Mesodermal cell (in vitro differentiated cells): ENCODE results near the gene DACT2.
"Not testable (repeated sequence)": the region's sequence is repeated elsewhere in the genome, so short reads cannot be mapped to it uniquely, and the experiment has no call there.

Source experiments
- H3K27ac ChIP-seq: 2 replicates; pipeline ENCODE4 v1.7.0; 2013; ENCODE audit warnings: mild to moderate bottlenecking, low read depth, low read length, moderate library complexity; ENCODE audit not compliant: severe bottlenecking
- H3K36me3 ChIP-seq: 2 replicates; pipeline ENCODE4 v1.7.1; 2013; ENCODE audit warnings: mild to moderate bottlenecking, low read length, moderate library complexity; ENCODE audit not compliant: control insufficient read depth, insufficient read depth
- H3K4me1 ChIP-seq: one replicate; pipeline ENCODE4 v1.7.1; 2013; ENCODE audit warnings: mild to moderate bottlenecking, low read length; ENCODE audit not compliant: insufficient read depth, control insufficient read depth, poor library complexity, severe bottlenecking
- H3K4me3 ChIP-seq: 2 replicates; pipeline ENCODE4 v1.7.0; 2013; ENCODE audit warnings: low read length, control low read depth, mild to moderate bottlenecking; ENCODE audit not compliant: insufficient read depth, poor library complexity, severe bottlenecking; ENCODE audit errors: extremely low read depth
- H3K9me3 ChIP-seq: 2 replicates; pipeline ENCODE4 v1.7.1; 2013; ENCODE audit warnings: mild to moderate bottlenecking, low read length, moderate library complexity; ENCODE audit not compliant: control insufficient read depth
- WGBS, 2 experiments: methylation state at CpG; one replicate each; pipeline ENCODE4 v1.1.5; 2013; ENCODE audit warnings: missing lambda C conversion rate in 2 of 2; ENCODE audit not compliant: insufficient coverage in 2 of 2; 5-methylcytosine and 5-hydroxymethylcytosine counted together

Gene DACT2

DNA sequence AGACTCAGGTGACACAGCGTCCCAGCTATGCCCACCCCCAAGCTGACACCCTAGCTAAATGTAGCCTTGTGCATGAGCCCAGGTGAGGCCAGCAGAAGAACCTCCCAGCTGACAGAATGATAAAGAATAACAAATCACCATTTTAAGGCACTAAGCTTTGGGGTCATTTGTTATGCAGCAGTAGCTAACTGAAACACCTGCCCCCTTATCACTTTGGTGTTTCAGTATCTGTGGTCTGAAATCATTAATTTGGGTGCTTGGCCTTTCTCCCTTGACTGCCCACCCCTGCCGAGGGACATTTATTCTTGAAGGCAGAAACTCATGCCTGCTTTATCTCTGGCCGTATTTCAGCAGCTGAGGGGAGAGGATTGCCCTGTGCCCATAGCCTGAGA lies 30.0 kb downstream of the DACT2 start:
- Histone ChIP-seq H3K4me3 (no peak overlapping the region), H3K4me1 (peaks cover 3% of the 10 kb centered on the region)
- WGBS, 2 experiments, result 100% methylated on average over 3 of the region's 3 CpGs

DNA sequence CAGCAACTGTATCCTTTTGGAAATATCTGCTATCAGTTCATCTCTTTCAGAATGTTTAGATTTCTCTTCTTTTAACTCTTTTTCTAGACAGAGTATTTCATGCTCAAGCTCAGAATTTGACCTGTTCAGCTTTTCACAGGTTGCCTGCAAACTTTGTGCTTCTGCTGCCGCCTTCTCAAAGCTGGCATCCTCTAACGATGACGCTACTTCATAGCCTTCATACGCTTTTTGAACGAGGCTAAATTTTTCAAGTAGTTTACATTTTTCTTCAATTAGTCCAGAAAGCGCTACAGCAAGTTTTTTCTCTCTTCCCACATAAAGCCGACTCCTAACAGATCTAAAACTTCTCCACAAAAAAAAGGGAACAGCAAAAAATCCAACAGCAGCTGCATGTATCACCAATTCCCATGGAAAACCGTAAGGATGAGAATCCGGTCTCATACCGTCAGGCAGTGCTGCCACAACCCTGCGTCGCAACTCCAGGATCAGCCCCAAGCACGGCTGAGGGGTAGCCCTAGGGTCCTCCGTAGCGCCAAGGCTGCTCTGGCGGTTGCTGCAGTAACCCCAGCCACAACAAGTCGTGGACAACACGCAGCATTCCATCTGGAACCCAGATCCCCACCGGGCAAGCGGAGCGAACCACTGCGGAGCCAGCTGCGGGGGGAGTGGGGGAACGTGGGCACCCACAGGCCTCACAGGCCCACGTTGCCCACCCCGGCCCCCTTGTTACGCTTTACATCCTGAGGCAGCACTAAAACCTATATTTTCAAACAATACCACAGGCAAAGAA lies 30.6 kb downstream of the DACT2 start:
- WGBS, 2 experiments, result 90 to 93% methylated on average over 23 to 27 of the region's 27 CpGs
- Histone ChIP-seq H3K4me1 (peaks cover 3% of the 10 kb centered on the region), H3K36me3 (no peaks in the 10 kb centered on the region)

More for the DNA sequence above, 30.0 kb downstream of the DACT2 start:
- no peaks in the 10 kb centered on the region for H3K9me3 ChIP-seq
- H3K36me3 ChIP-seq, result no peaks in the 10 kb centered on the region
- no peak overlapping the region for H3K27ac ChIP-seq

DNA sequence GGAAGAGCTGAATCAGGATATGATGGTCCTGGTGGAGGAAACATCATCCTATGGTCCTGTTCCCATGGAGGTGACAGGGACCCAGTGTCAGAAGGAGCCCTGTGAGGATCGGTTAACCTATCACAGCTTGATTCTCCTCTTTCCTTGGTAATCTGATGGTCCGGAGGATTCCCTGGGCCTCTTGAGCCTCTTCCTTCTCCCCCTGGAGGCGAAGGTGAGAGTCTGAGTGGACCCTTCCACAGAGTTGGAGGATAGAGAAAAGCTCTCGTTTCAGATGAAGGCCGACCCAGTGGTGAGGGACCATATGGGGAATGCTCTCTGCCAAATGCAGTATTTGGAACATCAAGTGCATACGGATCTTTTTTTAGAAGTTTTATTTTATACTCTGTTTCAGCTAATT lies 32.1 kb downstream of the DACT2 start:
- H3K9me3 ChIP-seq, H3K4me3 ChIP-seq, H3K36me3 ChIP-seq, H3K4me1 ChIP-seq, H3K27ac ChIP-seq: not testable (repeated sequence)
- 81 to 89% methylated on average over 3 of the region's 6 CpGs for WGBS, 2 experiments

More for the DNA sequence above, 30.6 kb downstream of the DACT2 start:
- no peaks in the 10 kb centered on the region for H3K9me3 ChIP-seq
- H3K27ac ChIP-seq, result no peak overlapping the region
- no peak overlapping the region for H3K4me3 ChIP-seq

DNA sequence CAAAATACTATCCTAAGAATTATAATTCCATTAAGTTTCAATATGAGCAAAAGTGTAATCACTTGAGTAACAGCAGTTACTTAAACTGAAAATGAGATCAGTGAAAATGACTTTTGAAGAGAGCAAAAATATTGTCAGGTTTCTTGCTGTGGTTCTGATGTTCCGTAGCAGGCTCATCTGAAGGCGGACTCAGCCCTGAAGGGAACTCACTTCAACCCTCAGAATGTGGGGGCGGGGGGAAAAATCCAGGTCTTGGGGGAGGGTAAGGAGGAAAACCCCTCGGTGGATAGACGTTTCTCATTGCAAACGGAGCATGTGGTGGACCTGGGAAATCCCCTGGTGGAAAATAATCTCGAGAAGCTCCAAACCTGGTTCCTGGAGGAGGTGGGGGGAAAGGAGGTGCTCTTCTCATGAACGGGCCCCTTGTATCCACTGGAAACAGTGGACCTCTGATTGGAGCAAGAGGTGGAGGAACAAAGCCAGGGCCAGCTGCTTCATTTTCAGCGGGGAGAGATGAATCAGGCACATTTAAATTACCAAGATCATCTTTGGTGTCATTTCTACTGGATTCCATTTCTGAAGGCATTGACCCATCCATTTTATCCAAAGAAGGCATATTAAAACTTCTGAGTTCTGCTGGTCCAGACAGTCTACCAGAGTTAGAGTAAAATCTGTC lies 32.7 kb downstream of the DACT2 start:
- not testable (repeated sequence) for H3K36me3 ChIP-seq
- 92% methylated on average over 5 of the region's 9 CpGs; no CpG with 5 or more reads in 1 of the 2 experiments for WGBS, 2 experiments

DNA sequence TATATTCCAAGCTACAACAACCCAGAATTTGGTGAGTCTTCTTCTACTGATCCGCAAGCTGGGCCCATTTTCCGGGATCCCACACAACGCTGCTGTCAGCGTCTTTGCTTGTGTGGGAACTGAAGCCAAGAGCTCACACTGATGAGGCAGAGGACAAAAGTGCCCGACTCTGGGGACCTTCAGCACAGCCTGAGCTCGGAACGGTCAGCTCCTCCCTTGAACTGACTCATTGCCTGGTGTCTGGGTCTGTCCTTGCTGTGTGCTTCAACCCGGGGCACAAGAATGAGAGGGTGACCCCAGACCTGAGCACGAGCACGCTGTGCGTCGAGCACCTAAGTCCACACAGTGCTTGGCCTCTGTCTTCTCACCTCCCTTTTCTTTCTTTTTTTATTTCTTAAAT lies 33.5 kb downstream of the DACT2 start:
- no peak overlapping the region for H3K27ac ChIP-seq
- H3K4me1 ChIP-seq, result peaks cover 3% of the 10 kb centered on the region
- no peaks in the 10 kb centered on the region for H3K9me3 ChIP-seq
- no peak overlapping the region for H3K4me3 ChIP-seq
- no peaks in the 10 kb centered on the region for H3K36me3 ChIP-seq
- WGBS, 2 experiments, result 67 to 72% methylated on average over 7 to 8 of the region's 12 CpGs

More for the DNA sequence above, 32.7 kb downstream of the DACT2 start:
- not testable (repeated sequence) for H3K4me3 ChIP-seq, H3K9me3 ChIP-seq, H3K27ac ChIP-seq, H3K4me1 ChIP-seq

DNA sequence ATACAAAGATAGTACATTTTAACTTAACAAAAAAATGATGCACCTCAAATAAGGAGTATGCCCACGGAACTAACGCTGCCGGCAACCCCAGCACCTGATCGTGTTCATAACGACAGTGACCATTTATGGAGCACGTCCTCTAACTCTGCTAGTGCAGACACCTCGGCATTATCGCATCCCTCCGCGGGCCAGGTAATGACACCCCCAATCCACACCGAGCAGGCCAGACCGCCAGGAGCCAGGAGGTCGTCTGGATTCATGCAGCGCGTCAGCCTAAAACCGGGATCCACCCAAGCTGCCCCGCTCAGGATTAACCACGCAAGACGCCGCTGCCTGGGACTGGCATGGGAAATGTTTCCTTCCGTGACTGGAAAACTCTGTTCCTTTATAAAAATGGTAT lies 34.1 kb downstream of the DACT2 start:
- 94 to 96% methylated on average over 21 of the region's 21 CpGs for WGBS, 2 experiments
- Histone ChIP-seq H3K4me1 (peaks cover 3% of the 10 kb centered on the region), H3K4me3 (no peak overlapping the region), H3K9me3 (no peaks in the 10 kb centered on the region), H3K27ac (no peak overlapping the region), H3K36me3 (no peaks in the 10 kb centered on the region)

DNA sequence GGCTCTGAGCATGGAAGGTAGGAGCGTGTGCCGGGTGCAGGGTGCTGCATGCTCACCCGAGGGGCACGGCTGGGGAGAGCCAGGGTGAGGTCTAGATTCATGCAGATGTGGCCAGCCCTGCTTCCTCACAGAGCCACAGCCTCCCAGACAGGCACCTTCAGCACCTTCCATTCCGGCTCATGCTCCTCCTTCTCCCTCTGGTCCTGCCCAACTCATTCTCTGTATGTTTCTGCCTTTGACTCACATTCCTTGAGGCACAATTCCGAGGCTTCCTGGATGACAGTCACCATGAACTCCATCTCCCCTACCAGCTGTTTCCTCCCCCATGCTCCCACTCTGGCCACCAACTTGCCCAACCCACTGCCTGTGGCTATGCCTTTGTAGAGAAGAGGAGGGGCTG lies 35.4 kb downstream of the DACT2 start:
- Histone ChIP-seq H3K9me3 (no peaks in the 10 kb centered on the region), H3K4me3 (no peak overlapping the region), H3K4me1 (peaks cover 3% of the 10 kb centered on the region), H3K27ac (no peak overlapping the region), H3K36me3 (no peaks in the 10 kb centered on the region)
- 85 to 89% methylated on average over 1 to 4 of the region's 6 CpGs for WGBS, 2 experiments

DNA sequence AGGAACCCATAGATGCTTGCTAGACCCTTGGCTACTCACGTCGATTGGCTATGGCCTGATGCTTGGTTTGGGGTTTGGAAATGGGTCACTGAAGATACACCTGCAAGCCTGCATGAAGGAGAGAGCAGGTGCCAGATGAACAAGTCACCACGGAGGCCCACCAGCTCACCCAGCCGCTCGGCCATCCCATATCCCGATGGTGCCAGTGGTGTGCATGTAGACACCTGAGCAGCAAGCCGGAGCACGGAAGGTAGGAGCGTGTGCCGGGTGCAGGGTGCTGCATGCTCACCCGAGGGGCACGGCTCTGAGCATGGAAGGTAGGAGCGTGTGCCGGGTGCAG lies 35.9 kb downstream of the DACT2 start:
- 94 to 99% methylated on average over 10 to 13 of the region's 14 CpGs for WGBS, 2 experiments
- H3K27ac ChIP-seq, result no peak overlapping the region

DNA sequence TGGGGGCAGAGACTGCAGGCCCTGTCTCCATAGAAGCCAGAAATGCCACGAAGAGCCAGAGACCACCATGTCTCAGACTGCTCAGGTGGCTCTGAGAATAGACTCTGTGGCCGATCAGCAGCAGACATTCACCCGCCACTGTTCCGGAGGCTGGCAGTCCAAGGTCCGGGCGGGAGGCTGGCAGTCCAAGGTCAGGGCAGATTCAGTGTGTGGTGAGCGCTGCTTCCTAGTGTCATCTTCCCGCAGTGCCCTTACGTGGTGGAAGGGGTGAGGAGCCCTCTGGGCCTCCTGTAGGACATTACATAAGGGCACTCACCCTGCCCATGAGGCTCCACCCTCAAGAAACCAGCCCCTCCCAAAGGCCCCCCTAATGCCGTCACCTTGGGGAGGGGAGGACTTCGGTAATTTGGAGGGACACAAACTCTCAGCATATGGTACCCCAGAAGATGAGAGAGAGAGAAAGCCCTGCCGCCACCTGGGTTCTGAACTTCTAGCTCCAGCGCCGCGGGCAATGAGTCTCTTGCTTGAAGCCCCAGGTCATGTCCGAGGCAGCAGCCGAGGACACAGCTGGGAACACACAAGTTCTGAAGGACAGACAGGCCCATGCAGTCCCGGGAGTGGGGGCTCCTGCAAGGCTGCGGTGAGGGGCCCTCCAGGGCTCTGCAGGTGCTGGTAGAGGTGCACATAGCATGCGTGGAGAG lies 36.4 kb downstream of the DACT2 start:
- H3K4me3 ChIP-seq, result no peak overlapping the region
- peaks cover 3% of the 10 kb centered on the region for H3K4me1 ChIP-seq
- 91 to 93% methylated on average over 17 to 19 of the region's 20 CpGs for WGBS, 2 experiments
- no peak overlapping the region for H3K27ac ChIP-seq
- H3K36me3 ChIP-seq, result no peaks in the 10 kb centered on the region
- H3K9me3 ChIP-seq, result no peaks in the 10 kb centered on the region

More for the DNA sequence above, 35.9 kb downstream of the DACT2 start:
- Histone ChIP-seq H3K9me3 (no peaks in the 10 kb centered on the region), H3K4me3 (no peak overlapping the region), H3K4me1 (peaks cover 3% of the 10 kb centered on the region), H3K36me3 (no peaks in the 10 kb centered on the region)

DNA sequence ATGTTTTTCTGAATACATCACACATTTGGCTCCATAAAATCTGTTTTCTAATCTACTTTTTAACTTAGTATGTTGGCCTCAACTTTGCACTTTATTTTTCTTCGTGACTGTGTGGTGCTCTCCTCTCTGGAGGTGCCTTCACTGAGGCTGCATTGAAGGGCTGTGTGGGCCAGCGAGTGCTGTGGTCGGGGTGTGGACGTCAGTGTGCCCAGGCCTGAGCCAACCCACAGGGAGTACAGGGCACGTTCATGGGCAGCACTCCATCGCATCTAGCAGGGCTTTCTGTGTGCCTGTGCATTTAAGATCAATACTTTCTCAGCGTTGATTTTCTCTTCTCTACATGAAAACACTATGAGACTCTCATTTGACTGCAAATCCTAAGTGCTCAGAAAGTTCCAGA lies 37.8 kb downstream of the DACT2 start:
- no peaks in the 10 kb centered on the region for H3K36me3 ChIP-seq

More for the DNA sequence above, 37.8 kb downstream of the DACT2 start:
- no peak overlapping the region for H3K27ac ChIP-seq
- H3K4me3 ChIP-seq, result no peak overlapping the region
- H3K4me1 ChIP-seq, result peaks cover 3% of the 10 kb centered on the region
- 81 to 85% methylated on average over 7 of the region's 7 CpGs for WGBS, 2 experiments
- no peaks in the 10 kb centered on the region for H3K9me3 ChIP-seq
